T-cell (primary cell): ENCODE measurements around the gene FGGY. TPM values are rescaled to one million over a fixed set of nuclear protein-coding genes. Genes with fewer than 3 reads are reported as not detected.

ENCODE experiments used
- ATAC-seq, 4 experiments: fragments of 200-7000 bp in 3 of 4; fragments of 150-1000 bp in 1 of 4; cut with Tn5 transposase; replicated peaks in 1 of 4; 1 replicate in 3 of 4; 2 replicates in 1 of 4; pipeline ENCODE4 v1.10.0; 2021; ENCODE audit warnings: moderate library complexity in 3 of 4, mild to moderate bottlenecking in 2 of 4, moderate number of reproducible peaks in 1 of 4
- CTCF ChIA-PET, 2 donors: fragments of 300-600 bp; sonication (Branson Sonifier 250); formaldehyde crosslinking; loops; one replicate each; lab custom pipeline; 2022; ENCODE audit warnings: antibody characterized with exemption in 2 of 2; lab: Charles Lee
- POLR2A ChIA-PET, 2 donors: fragments of 300-600 bp; sonication (Branson Sonifier 250); formaldehyde crosslinking; loops; one replicate each; lab custom pipeline; 2022; ENCODE audit warnings: antibody characterized with exemption in 2 of 2; lab: Charles Lee
- DNase-seq, 35 experiments: peaks; one replicate each; pipeline versions ENCODE4 v3.0.0 to v3.0.0-alpha.2; 2013 to 2023
- H3K27ac ChIP-seq: one replicate; pipeline ENCODE4 v1.5.1; 2013; ENCODE audit warnings: low read length
- H3K27me3 ChIP-seq, 2 experiments: replicated peaks in 1 of 2; 1 replicate in 1 of 2; 2 replicates in 1 of 2; pipeline versions ENCODE4 v1.6.1 to v1.7.0; 2013; ENCODE audit warnings: low read length in 1 of 2, mixed read lengths in 1 of 2; ENCODE audit not compliant: control insufficient read depth in 2 of 2, insufficient read depth in 2 of 2; ENCODE audit errors: extremely low read depth in 1 of 2
- H3K36me3 ChIP-seq, 2 donors: 1 replicate in 1 of 2; 2 replicates in 1 of 2; pipeline versions ENCODE4 v1.6.1 to v1.7.0; 2013; ENCODE audit warnings: low read length in 1 of 2; ENCODE audit not compliant: control insufficient read depth in 2 of 2, insufficient read depth in 1 of 2; ENCODE audit errors: extremely low read depth in 1 of 2
- H3K4me1 ChIP-seq, 2 experiments: 1 replicate in 1 of 2; 2 replicates in 1 of 2; pipeline versions ENCODE4 v1.6.1 to v1.7.0; 2013; ENCODE audit warnings: low read length in 2 of 2, mixed read lengths in 1 of 2; ENCODE audit not compliant: insufficient read depth in 2 of 2, control insufficient read depth in 1 of 2; ENCODE audit errors: extremely low read depth in 1 of 2
- H3K4me3 ChIP-seq, 2 donors: 1 replicate in 1 of 2; 2 replicates in 1 of 2; pipeline versions ENCODE4 v1.5.1 to v1.7.0; 2013; ENCODE audit warnings: mild to moderate bottlenecking in 2 of 2, low read length in 1 of 2, moderate library complexity in 1 of 2; ENCODE audit not compliant: control insufficient read depth in 1 of 2; ENCODE audit errors: extremely low read depth in 1 of 2
- H3K9me3 ChIP-seq: 2 replicates; pipeline ENCODE4 v1.7.0; 2013
- H3K27ac Mint-ChIP-seq, 2 donors: one replicate each; pipeline ENCODE4 v1.8.0; 2020 to 2021; ENCODE audit warnings: mild to moderate bottlenecking in 2 of 2, mixed read lengths in 2 of 2
- H3K27me3 Mint-ChIP-seq, 2 donors: one replicate each; pipeline ENCODE4 v1.8.0; 2021 to 2022; ENCODE audit warnings: mixed read lengths in 2 of 2
- H3K36me3 Mint-ChIP-seq: one replicate; pipeline ENCODE4 v1.8.0; 2021; ENCODE audit warnings: mixed read lengths
- H3K4me1 Mint-ChIP-seq, 3 donors: one replicate each; pipeline ENCODE4 v1.8.0; 2020 to 2022; ENCODE audit warnings: mixed read lengths in 3 of 3, mild to moderate bottlenecking in 1 of 3
- H3K4me3 Mint-ChIP-seq, 3 donors: one replicate each; pipeline ENCODE4 v1.8.0; 2020 to 2022; ENCODE audit warnings: mild to moderate bottlenecking in 3 of 3, mixed read lengths in 3 of 3, moderate library complexity in 3 of 3
- H3K9me3 Mint-ChIP-seq, 3 donors: one replicate each; pipeline ENCODE4 v1.8.0; 2020 to 2022; ENCODE audit warnings: mixed read lengths in 3 of 3
- WGBS: methylation state at CpG from one replicate; pipeline ENCODE4 v1.1.5; 2013; ENCODE audit warnings: missing lambda C conversion rate; ENCODE audit not compliant: insufficient coverage; 5-methylcytosine and 5-hydroxymethylcytosine counted together
- total RNA-seq, 35 experiments: library from RNA in 6 of 35; stranded (reverse) in 6 of 35; fragments of 120-200 nt in 1 of 35; gene quantifications; one replicate each; pipeline versions ENCODE4 v1.2.1 to v1.2.4 and lab custom pipeline; 2013 to 2026

The FGGY gene
- total RNA-seq, 5 donors from 2014 or later (not counting 1 experiment from before 2014, with no cell fraction given): 7.8 to 21.7 (median 12.6) TPM

- no peak overlapping the region for H3K4me3 ChIP-seq
- H3K27me3 ChIP-seq: no peaks in the 10 kb centered on the region
- ChIA-PET CTCF (interaction anchor here in 1 of 2 donors (0.7 kb wide), 1 partner anchor 15 kb away, joined by 3 read pairs; no protein-coding TSS in a partner anchor), POLR2A (no interaction called here)
- H3K27ac Mint-ChIP-seq: no peak overlapping the region
- no peaks in the 10 kb centered on the region for H3K9me3 ChIP-seq
- 97% methylated on average over 2 of the region's 7 CpGs for WGBS
- H3K4me1 Mint-ChIP-seq: no peaks in the 10 kb centered on the region
- no peak for ATAC-seq
- H3K4me1 ChIP-seq: no peaks in the 10 kb centered on the region
- no peak overlapping the region for H3K4me3 Mint-ChIP-seq
- H3K9me3 Mint-ChIP-seq: no peaks in the 10 kb centered on the region
- no peaks in the 10 kb centered on the region for H3K36me3 Mint-ChIP-seq
- H3K36me3 ChIP-seq: no peaks in the 10 kb centered on the region
- H3K27ac ChIP-seq: no peak overlapping the region
- no peak for DNase-seq
- no peaks in the 10 kb centered on the region for H3K27me3 Mint-ChIP-seq
Observed at GRCh38 chr1:59718064-59718988, 421.4 kb downstream of the FGGY start.

DNA sequence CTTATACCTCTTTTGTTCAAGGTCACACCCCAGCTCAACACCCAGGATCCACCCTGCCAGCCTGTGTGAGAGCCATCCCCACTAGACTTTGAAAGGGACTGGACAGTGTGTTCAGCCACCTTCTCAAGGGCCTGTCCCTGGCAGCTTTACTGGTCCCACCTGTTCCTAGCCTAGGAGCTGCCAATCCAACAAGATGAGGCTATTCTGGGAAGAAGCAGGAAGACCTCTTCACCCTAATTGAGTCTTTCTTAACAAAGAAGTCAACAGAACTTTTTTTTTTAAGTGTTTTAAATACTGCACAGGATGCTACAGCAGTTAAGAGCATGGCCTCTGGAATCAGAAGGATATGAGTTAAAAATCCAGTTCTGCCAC lies 422.1 kb downstream of the FGGY start:
- no peak for DNase-seq
- Mint-ChIP-seq H3K27me3 (no peaks in the 10 kb centered on the region), H3K4me1 (no peaks in the 10 kb centered on the region), H3K9me3 (no peaks in the 10 kb centered on the region), H3K27ac (no peak overlapping the region), H3K4me3 (no peak overlapping the region), H3K36me3 (no peaks in the 10 kb centered on the region)
- Histone ChIP-seq H3K27ac (no peak overlapping the region), H3K27me3 (no peaks in the 10 kb centered on the region), H3K4me3 (no peak overlapping the region), H3K36me3 (no peaks in the 10 kb centered on the region), H3K4me1 (no peaks in the 10 kb centered on the region), H3K9me3 (no peaks in the 10 kb centered on the region)
- ChIA-PET CTCF (no interaction called here), POLR2A (no interaction called here)
- no peak for ATAC-seq

DNA sequence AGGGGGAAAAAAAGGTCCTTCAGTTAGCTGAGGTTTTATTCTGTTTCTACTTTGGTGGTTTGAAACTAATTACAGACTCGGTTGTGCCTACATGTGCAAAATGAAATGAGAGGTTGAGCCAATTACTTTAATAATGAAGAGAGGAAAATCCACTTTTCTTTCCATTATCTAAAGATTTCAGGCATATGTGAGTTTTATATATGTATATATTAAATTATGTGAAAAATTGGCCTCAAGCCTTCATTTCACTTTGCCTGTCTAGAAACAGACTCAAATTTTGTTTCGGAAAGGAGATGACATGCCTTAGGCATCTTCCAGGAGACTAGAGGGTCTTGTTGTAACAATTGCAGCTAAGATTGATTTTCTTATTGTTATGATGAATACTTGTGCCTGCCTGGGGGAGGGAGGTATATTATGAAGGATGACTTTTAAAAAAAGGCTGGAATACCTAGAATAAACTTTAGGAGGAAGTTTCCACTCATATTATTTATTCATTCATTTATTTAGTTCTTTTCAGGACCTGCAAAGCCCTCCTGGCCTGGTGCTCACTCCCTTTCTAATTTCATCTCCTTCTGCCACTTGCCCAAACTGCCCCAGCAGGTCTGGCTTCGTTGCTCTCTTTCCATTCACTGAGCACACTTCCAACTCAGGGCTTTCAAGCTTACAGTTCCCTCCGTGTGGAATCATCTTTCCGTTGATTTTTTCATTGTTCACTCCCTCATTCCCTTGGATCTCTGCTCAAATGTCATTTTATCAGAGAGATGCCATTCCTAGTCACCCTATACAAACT lies 423.6 kb downstream of the FGGY start:
- Histone ChIP-seq H3K4me1 (no peaks in the 10 kb centered on the region), H3K27me3 (no peaks in the 10 kb centered on the region), H3K4me3 (no peak overlapping the region), H3K27ac (no peak overlapping the region), H3K9me3 (no peaks in the 10 kb centered on the region), H3K36me3 (no peaks in the 10 kb centered on the region)
- ChIA-PET CTCF (no interaction called here), POLR2A (no interaction called here)
- no peak overlapping the region for H3K4me3 Mint-ChIP-seq
- DNase-seq (no peak), ATAC-seq (no peak)
- H3K4me1 Mint-ChIP-seq: no peaks in the 10 kb centered on the region
- no peaks in the 10 kb centered on the region for H3K27me3 Mint-ChIP-seq
- H3K27ac Mint-ChIP-seq: no peak overlapping the region
- H3K36me3 Mint-ChIP-seq: peaks cover 6% of the 10 kb centered on the region
- H3K9me3 Mint-ChIP-seq: peaks cover 0 to 3% (median 0%) of the 10 kb centered on the region in 3 donors
- 84% methylated on average over 4 of the region's 5 CpGs for WGBS

DNA sequence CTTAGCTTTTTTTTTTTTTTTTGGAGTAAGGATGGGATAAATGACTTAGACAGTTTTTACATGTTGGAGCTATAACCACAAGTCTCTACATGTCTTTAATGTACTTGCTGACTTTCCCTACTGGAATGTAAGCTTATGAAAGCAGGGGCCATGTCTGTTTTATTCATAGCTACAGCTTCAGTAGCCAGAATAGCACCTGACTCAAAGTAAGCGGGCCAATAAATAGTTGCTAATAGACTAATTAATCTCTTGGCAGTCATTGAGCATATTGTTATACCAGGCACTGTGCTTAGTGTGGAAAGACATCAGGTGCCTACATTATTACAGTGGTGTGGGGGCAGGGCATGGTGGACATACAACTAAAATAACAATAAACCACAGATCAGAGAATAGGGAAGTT lies 433.4 kb downstream of the FGGY start:
- no peaks in the 10 kb centered on the region for H3K9me3 ChIP-seq
- no peak overlapping the region for H3K27ac Mint-ChIP-seq
- 100% methylated on average over 1 of the region's 1 CpG for WGBS
- H3K4me1 Mint-ChIP-seq: peaks cover 12 to 18% (median 16%) of the 10 kb centered on the region in 3 donors
- H3K27me3 Mint-ChIP-seq: no peaks in the 10 kb centered on the region
- no peak overlapping the region for H3K4me3 Mint-ChIP-seq
- no peak for DNase-seq
- no peak overlapping the region for H3K27ac ChIP-seq
- no peaks in the 10 kb centered on the region for H3K27me3 ChIP-seq
- H3K36me3 Mint-ChIP-seq: peaks cover 3% of the 10 kb centered on the region
- ChIA-PET CTCF (interaction anchor here in 1 of 2 donors (0.6 kb wide), 1 partner anchor 1443 kb away, joined by 3 read pairs; no protein-coding TSS in a partner anchor), POLR2A (no interaction called here)
- H3K36me3 ChIP-seq: no peaks in the 10 kb centered on the region
- no peaks in the 10 kb centered on the region for H3K9me3 Mint-ChIP-seq
- no peak overlapping the region for H3K4me3 ChIP-seq
- ATAC-seq: no peak
- H3K4me1 ChIP-seq: peaks cover 7% of the 10 kb centered on the region in 2 experiments

DNA sequence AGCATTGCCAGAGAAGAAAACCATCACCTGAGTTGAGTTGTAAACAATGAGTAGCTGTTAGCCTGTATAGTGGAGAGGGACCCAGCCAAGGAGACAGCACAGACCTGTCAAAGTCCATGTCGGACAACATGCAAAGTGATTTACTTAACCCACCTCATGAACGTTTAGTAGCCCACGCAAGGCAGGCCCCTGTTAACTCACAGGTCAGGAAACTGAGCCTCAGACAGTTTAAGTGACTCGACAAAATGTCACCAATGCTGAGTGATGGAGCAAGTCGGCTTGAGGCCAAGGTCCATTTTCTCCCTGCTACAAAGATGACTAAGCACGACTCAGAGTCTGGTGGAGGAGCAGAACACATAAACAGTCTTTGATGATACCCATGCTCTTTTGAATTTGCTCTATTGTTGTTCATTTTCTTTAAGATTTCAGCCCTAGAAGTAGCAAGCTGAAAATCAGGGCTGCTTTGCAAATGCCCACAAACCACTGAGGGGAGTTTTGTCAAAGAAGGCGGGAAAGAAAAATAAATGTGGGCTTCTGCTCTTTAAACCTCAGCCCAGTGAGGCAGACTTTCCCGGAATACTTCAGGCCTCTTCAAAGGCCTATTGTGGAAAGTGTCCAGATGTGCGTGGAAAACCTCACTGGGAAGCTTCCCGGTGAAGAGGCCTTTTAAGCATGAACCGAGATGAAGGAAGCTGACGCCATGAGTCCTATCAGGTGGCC lies 434.0 kb downstream of the FGGY start:
- peaks cover 12 to 18% (median 16%) of the 10 kb centered on the region in 3 donors for H3K4me1 Mint-ChIP-seq
- Histone ChIP-seq H3K4me1 (peaks cover 7% of the 10 kb centered on the region in 2 experiments), H3K27me3 (no peaks in the 10 kb centered on the region), H3K4me3 (no peak overlapping the region), H3K27ac (no peak overlapping the region), H3K9me3 (no peaks in the 10 kb centered on the region), H3K36me3 (no peaks in the 10 kb centered on the region)
- H3K4me3 Mint-ChIP-seq: peak overlapping the region in 1 of 3 donors; percentile 43
- no peak overlapping the region for H3K27ac Mint-ChIP-seq
- CTCF ChIA-PET: interaction anchor here in 1 of 2 donors (1.0 to 1.4 kb wide), 2 partner anchors 9 to 32 kb away, joined by 4 read pairs; no protein-coding TSS in a partner anchor
- peaks cover 0 to under 1% (median under 1%) of the 10 kb centered on the region in 3 donors for H3K9me3 Mint-ChIP-seq
- WGBS: 44% methylated on average over 5 of the region's 12 CpGs
- H3K36me3 Mint-ChIP-seq: peaks cover 8% of the 10 kb centered on the region
- no peak for ATAC-seq
- POLR2A ChIA-PET: no interaction called here
- H3K27me3 Mint-ChIP-seq: no peaks in the 10 kb centered on the region
- DNase-seq: no peak

DNA sequence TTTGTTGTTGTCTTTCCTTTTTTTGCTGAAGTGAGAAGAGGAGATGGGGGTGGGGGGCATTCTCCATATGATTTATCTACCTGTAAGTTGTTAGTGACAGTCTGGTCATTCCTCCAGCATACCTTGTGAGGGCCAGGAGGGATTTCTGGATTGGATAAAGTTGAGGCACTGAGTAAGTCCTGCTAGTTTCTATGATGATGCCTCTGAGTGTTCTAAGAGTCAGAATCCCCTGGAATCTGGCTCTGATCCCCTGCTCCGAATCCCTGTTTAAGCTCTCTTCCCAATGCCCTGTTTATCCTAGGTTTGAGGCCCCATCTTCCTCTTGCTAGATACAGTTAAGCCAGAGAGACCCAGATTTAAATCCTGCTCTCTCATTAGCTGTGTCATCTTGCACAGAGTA lies 434.7 kb downstream of the FGGY start:
- ChIA-PET CTCF (interaction anchor here in 1 of 2 donors (1.0 to 1.4 kb wide), 2 partner anchors 9 to 33 kb away, joined by 4 read pairs; no protein-coding TSS in a partner anchor), POLR2A (no interaction called here)
- peaks cover 7% of the 10 kb centered on the region in 2 experiments for H3K4me1 ChIP-seq
- DNase-seq (no peak), ATAC-seq (no peak)
- H3K36me3 Mint-ChIP-seq: peaks cover 14% of the 10 kb centered on the region
- H3K9me3 Mint-ChIP-seq: peaks cover 7 to 8% (median 7%) of the 10 kb centered on the region in 3 donors
- no peaks in the 10 kb centered on the region for H3K27me3 Mint-ChIP-seq
- H3K4me3 Mint-ChIP-seq: peak overlapping the region in 1 of 3 donors; percentile 43
- peaks cover 12 to 18% (median 16%) of the 10 kb centered on the region in 3 donors for H3K4me1 Mint-ChIP-seq
- no peaks in the 10 kb centered on the region for H3K27me3 ChIP-seq
- H3K4me3 ChIP-seq: no peak overlapping the region
- H3K9me3 ChIP-seq: no peaks in the 10 kb centered on the region
- no peak overlapping the region for H3K27ac ChIP-seq
- WGBS: 100% methylated on average over 1 of the region's 1 CpG
- H3K27ac Mint-ChIP-seq: no peak overlapping the region
- H3K36me3 ChIP-seq: no peaks in the 10 kb centered on the region
